MCF 10A (cell line): ENCODE measurements around the gene ADGRA3. TPM values are rescaled to one million over a fixed set of nuclear protein-coding genes. Genes with fewer than 3 reads are reported as not detected.

ENCODE experiments used
- BruUV-seq: library from RNA; stranded (reverse); fragments of 400-500 nt; replicated peaks from 2 replicates; lab custom pipeline; 2021; lab: Mats Ljungman, UMichigan
- CTCF ChIA-PET: fragments of 300-600 bp; sonication (Branson Sonifier 250); formaldehyde crosslinking; extraction: SDS; loops from one replicate; lab custom pipeline; 2021; ENCODE audit warnings: antibody characterized with exemption, inconsistent platforms; lab: Yijun Ruan, JAX
- POLR2A ChIA-PET: fragments of 300-600, 350-650 bp; sonication (Branson Sonifier 250); formaldehyde crosslinking; extraction: SDS; loops from one replicate; lab custom pipeline; 2020; ENCODE audit warnings: antibody characterized with exemption, inconsistent platforms; lab: Yijun Ruan, JAX
- DNase-seq: peaks from one replicate; pipeline ENCODE4 v3.0.0-alpha.2; 2018; ENCODE audit not compliant: unreplicated experiment
- H3K27ac Mint-ChIP-seq: one replicate; pipeline ENCODE4 v1.8.0; 2022; ENCODE audit warnings: mild to moderate bottlenecking, low read depth, mixed read lengths; ENCODE audit not compliant: unreplicated experiment
- H3K27me3 Mint-ChIP-seq: one replicate; pipeline ENCODE4 v1.8.0; 2022; ENCODE audit warnings: mixed read lengths; ENCODE audit not compliant: insufficient read depth, unreplicated experiment
- H3K36me3 Mint-ChIP-seq: one replicate; pipeline ENCODE4 v1.8.0; 2022; ENCODE audit warnings: mild to moderate bottlenecking, moderate library complexity, mixed read lengths; ENCODE audit not compliant: insufficient read depth, unreplicated experiment
- H3K4me1 Mint-ChIP-seq: one replicate; pipeline ENCODE4 v1.8.0; 2022; ENCODE audit warnings: mixed read lengths; ENCODE audit not compliant: insufficient read depth, unreplicated experiment
- H3K4me3 Mint-ChIP-seq: one replicate; pipeline ENCODE4 v1.8.0; 2022; ENCODE audit warnings: mild to moderate bottlenecking, moderate library complexity, mixed read lengths; ENCODE audit not compliant: unreplicated experiment
- H3K9me3 Mint-ChIP-seq: one replicate; pipeline ENCODE4 v1.8.0; 2022; ENCODE audit warnings: mixed read lengths; ENCODE audit not compliant: unreplicated experiment
- CTCF ChIP-seq: fragments of 200-600 bp; IDR thresholded peaks from one replicate; pipeline ENCODE4 v1.8.0; 2022; ENCODE audit warnings: antibody characterized with exemption, mild to moderate bottlenecking; ENCODE audit not compliant: unreplicated experiment
- intact Hi-C: fragments of 100-400 bp; cut with micrococcal nuclease; formaldehyde crosslinking; loops from 2 replicates; pipeline ENCODE4 v1.14.1; 2022
- total RNA-seq: library from RNA; stranded (reverse); gene quantifications from 2 replicates; pipeline ENCODE4 v1.2.3, GENCODE V29; 2022

Gene ADGRA3
- total RNA-seq, 1 experiment from 2014 or later, result 25.2 TPM

GRCh38 chr4:22553560-22553959 lies 37.7 kb upstream of the ADGRA3 start:
- Mint-ChIP-seq H3K4me1 (no peaks in the 10 kb centered on the region), H3K4me3 (no peak overlapping the region), H3K9me3 (no peaks in the 10 kb centered on the region), H3K27me3 (no peaks in the 10 kb centered on the region), H3K36me3 (no peaks in the 10 kb centered on the region), H3K27ac (no peak overlapping the region)
- ChIA-PET POLR2A (no interaction called here), CTCF (no interaction called here)
- intact Hi-C loops, result no loop called here
- no peak for DNase-seq
- no TSS peak for BruUV-seq
- no peak for TF ChIP-seq CTCF

- no TSS peak for BruUV-seq
- H3K9me3 Mint-ChIP-seq, result no peaks in the 10 kb centered on the region
- ChIA-PET CTCF (interaction anchor here (0.5 kb wide), 1 partner anchor 29 kb away, joined by 3 read pairs; no protein-coding TSS in a partner anchor), POLR2A (no interaction called here)
- no peaks in the 10 kb centered on the region for H3K36me3 Mint-ChIP-seq
- H3K4me3 Mint-ChIP-seq, result no peak overlapping the region
- H3K27ac Mint-ChIP-seq, result no peak overlapping the region
- no peak for TF ChIP-seq CTCF
- DNase-seq, result no peak
- no peaks in the 10 kb centered on the region for H3K27me3 Mint-ChIP-seq
- intact Hi-C loops, result no loop called here
- H3K4me1 Mint-ChIP-seq, result no peaks in the 10 kb centered on the region
Observed at GRCh38 chr4:22552812-22553211, 36.9 kb upstream of the ADGRA3 start.

DNA sequence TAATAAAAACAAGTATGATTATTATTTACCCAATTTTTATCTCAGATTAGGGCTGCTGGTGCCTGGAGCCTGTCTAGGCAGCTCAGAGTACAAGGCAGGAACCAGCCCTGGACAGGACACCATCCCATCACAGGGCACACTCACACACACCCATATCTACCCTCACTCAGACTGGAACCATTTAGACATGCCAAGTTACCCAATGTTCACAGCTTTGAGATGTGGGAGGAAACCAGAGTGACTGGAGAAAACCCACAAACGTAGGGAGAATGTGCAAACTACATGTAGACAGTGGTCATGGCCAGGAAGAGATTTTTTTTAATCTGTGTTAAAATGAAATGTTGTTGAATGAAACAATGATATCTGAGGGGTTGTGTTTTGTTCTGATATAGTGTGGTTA lies 35.7 kb upstream of the ADGRA3 start:
- intact Hi-C loops, result no loop called here
- Mint-ChIP-seq H3K27me3 (no peaks in the 10 kb centered on the region), H3K4me1 (no peaks in the 10 kb centered on the region), H3K27ac (no peak overlapping the region), H3K9me3 (peaks cover 7% of the 10 kb centered on the region), H3K4me3 (no peak overlapping the region), H3K36me3 (no peaks in the 10 kb centered on the region)
- no peak for TF ChIP-seq CTCF
- no TSS peak for BruUV-seq
- ChIA-PET CTCF (interaction anchor here (0.6 kb wide), 1 partner anchor 18 kb away, joined by 3 read pairs; no protein-coding TSS in a partner anchor), POLR2A (interaction anchor here (0.6 kb wide), 1 partner anchor 35 kb away, joined by 3 read pairs; no protein-coding TSS in a partner anchor)
- no peak for DNase-seq

DNA sequence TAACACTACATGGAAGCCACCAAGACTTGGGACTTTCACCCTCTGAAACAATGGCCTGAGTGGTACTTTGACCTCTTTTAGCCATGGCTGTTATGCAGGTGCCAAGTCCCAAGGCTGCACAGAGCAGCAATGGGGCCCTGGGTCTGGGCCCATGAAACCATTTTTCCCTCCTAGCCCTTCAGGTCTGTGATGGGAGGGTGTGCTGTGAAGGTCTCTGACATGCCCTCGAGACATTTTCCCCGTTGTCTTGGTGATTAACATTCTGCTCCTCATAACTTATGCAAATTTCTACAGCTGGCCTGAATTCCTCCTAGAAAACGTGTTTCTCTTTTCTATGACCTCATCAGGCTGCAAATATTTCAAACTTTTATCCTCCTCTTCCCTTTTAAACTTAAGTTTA lies 30.4 kb upstream of the ADGRA3 start:
- POLR2A ChIA-PET, result no interaction called here
- no peak for DNase-seq
- H3K4me3 Mint-ChIP-seq, result no peak overlapping the region
- intact Hi-C loops, result no loop called here
- CTCF ChIA-PET, result no interaction called here
- no TSS peak for BruUV-seq
- H3K27me3 Mint-ChIP-seq, result no peaks in the 10 kb centered on the region
- no peaks in the 10 kb centered on the region for H3K4me1 Mint-ChIP-seq
- peaks cover 13% of the 10 kb centered on the region for H3K9me3 Mint-ChIP-seq
- H3K27ac Mint-ChIP-seq, result no peak overlapping the region
- H3K36me3 Mint-ChIP-seq, result no peaks in the 10 kb centered on the region
- TF ChIP-seq CTCF, result no peak
